GM04504 (cell line): Measurements from ENCODE around the gene DECR2.
"Not testable (repeated sequence)": the region's sequence is repeated elsewhere in the genome, so short reads cannot be mapped to it uniquely, and the experiment has no call there.

Experiments
- DNase-seq: peaks from one replicate; pipeline ENCODE4 v3.0.0-alpha.2; 2012; ENCODE audit warnings: low read depth

The DECR2 gene

DNA sequence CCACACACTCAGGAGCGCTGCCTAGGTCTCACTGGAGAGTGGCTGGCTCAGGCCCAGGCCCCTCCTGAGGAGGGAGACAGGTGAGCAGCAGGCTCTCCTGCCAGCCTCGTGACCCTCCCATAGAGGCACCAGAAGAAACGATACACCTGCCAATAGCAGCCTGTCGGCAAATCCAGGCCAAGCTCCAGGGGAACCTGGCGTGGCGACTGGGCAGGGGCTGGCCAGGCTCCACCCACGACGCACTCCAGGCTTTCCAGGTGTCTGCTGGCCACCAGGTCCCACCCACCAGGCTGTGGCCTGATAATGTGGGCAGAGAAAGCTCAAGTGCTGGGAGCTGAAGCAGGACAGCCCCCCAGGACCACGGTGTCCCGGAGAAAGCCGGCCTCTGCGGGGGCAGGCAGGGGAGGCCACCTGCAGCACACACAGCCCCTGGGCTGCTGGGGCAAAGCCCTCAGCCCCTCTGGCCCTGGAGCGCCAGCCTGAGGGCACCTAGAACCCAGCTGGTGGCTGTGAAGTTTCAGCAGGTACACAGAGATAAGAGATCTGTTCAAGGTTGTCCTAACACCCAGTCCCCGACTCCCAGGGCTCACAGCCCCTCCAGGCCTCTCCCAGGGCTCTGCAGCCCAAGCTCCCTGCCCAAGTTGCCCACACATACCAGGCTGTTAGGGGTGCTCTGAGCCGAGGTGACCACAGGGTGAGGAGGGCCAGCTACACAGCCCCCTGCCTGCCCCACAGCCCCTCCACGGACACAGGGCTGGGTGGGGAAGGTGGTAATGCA, 22.3 kb upstream of the DECR2 start:
- no peak for DNase-seq

DNA sequence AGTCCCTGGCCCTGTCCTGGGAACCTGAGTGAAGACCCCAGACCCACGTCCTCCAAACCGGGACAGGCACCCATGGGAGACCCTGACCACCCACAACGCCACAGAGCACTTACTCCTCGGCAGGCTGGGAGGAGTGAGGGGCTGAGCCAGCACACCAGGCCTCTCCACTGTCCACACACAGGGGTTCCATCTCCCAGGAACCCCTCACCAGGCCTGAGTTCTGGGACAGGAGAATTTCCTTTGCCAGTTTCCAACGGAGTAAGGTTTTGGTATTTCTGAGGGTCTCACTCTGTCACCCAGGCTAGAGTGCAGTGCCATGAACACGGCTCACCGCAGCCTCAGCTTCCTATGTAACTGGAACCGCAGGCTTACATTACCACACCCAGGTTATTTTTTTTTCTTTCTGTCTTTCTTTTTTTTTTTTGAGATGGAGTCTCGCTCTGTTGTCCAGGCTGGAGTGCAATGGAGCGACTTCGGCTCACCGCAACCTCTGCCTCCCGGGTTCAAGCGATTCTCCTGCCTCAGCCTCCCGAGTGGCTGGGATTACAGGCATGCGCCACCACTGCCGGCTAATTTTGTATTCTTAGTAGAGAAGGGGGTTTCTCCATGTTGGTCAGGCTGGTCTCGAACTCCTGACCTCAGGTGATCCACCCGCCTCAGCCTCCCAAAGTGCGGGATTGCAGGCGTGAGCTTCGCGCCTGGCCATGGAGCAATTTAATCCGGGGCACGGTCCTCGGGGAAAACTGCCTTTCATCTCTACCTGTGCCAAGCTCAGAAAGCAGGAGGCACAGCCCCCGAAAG, 21.5 kb upstream of the DECR2 start:
- DNase-seq: no peak

DNA sequence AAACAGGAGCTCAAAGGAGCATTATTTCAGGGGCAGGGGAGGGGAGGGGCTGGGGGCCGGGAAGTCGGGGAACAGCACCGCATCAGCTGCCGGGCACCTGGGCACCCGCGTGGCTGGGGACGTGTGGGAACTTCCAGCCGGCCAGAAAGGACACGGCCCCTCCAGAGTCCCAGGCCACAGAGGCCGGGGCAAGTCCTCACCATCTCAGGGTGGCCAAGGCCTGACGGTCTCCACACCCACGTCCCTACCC, 21.0 kb upstream of the DECR2 start:
- DNase-seq: no peak

DNA sequence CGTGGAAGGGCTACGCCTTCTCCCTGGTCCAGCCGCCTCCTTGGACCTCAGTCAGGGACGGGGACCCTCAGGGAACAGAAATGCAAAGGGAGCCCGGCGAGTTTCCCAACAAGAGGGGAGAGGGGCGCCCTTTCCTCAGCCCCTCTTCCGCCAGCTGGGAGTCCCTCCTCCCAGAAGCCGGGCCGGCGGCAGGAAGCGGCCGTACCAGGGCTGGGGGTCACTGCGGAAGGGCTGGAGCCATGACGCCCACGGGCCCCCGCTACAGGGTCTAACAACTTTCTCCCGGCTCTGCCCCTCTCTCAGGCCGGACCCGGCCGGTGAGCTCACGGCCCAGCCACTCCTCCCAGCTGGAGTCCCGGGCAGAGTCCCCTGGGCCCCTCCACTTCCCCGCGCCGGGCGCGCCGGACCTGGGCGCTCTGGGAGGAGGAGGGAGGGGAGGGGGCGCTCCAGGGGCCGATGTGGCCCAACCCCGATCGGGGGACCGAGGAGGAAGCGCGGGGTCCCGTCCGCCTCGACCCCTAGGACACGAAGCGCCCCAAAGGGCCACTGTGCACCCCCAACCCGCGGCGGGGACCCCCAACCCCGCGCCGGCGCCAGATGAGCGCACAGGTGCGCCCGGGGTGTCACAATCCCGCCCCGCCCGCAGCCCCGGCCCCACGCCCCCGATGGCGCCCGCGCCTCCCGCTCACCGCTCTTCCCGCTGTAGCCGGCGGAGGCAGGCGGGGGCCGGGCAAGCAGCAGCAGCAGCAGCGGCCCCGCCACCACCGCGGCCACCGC, 20.5 kb upstream of the DECR2 start:
- no peak for DNase-seq

DNA sequence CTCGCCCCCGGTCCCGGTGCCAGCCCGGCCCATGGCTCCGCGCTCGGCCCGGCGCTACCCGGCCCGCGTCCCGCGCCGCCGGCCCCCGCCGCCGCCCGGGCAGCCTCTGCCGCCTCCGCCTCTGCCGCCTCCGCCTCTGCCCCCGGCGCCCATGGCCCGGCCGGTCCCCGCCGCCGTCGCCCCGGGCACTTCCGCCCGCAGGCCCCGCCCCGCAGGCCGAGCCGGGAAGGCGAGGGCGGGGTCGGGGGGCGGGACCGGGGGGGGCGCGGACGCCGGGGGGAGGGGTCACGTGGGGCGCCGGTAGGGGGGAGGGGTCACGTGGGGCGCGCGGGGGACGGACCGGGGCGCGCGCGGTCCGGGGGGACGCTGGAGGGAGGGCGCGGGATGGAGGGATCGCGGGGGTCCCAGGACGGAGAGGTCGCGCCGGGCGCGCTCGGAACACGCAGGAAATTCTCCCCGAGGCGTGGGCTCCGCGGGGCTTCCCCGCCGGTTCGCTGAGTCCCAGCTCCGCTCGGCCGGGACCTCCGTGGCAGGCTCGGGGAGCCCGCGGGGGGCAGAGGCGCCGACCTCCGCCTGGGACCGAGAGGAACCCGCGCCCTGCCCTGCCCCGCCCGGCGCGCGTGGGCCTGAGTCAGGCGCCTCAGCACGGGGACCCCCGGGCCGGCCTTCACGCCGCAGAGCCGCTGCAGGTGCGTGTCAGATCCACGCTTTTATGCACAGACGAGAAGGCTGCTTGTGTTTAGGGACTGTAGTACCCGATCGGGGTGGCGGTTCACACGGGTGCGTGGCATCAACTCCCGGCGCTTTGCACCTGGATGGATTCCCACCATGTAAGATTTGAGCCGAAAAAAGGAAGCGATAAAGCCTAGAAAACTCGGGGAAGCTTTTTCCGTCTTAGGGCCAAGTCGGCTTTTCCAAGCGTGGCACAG, 19.6 kb upstream of the DECR2 start, which contains the start of gene PGAP6:
Gene PGAP6 (minus strand): TSS at position 190 of the 929 bp plus-strand sequence. CDS start 157 bp downstream, at position 33.
- no peak for DNase-seq

DNA sequence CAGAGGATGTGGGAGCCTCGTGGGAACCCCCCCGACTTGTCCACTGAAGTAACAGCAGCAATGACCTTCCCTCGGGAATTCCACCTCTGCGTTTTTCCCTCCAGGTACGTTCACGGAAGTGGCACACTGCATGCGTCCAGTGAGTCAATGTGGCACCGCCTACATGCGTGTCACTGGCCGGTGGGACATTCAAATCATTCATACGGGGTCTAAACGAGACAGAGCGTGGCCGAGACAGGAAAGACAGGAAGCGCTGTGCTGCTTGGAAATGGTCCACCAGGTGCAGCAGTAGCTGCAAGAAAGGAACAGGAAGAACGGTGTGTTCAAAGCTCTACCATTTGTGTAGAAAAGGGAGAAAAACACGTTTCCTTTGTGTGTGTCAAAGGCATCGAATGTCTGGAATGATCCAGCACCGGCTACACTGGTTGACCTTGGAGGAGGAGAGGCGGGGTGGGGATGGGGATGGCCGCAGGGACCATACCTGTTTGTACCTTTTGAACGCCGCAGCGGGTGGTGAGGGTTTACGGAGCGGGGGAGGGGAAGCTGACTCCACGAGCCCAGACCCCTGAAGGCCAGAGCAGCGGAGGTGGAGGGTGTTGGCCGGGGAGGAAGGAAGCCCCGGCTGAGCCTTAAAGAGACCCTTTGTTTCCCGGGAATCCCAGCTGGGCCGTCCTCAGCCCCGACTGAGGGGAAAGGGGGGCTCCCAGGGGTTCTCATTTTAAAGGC, 18.2 kb upstream of the DECR2 start:
- DNase-seq: no peak

DNA sequence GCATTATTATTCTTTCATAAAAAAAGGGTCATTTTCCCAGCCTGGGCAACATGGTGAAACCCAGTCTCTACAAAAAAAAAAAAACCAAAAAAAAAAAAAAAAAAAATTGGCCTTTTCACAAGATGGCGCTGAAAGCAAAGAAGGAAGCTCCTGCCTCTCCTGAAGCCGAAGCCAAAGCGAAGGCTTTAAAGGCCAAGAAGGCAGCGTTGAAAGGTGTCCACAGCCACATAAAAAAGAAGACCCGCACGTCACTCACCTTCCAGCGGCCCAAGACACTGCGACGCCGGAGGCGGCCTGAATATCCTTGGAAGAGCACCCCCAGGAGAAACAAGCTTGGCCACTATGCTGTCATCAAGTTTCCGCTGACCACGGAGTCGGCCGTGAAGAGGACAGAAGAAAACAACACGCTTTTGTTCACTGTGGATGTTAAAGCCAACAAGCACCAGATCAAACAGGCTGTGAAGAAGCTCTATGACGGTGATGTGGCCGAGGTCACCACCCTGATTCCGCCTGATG, 15.0 kb upstream of the DECR2 start:
- DNase-seq: no peak

DNA sequence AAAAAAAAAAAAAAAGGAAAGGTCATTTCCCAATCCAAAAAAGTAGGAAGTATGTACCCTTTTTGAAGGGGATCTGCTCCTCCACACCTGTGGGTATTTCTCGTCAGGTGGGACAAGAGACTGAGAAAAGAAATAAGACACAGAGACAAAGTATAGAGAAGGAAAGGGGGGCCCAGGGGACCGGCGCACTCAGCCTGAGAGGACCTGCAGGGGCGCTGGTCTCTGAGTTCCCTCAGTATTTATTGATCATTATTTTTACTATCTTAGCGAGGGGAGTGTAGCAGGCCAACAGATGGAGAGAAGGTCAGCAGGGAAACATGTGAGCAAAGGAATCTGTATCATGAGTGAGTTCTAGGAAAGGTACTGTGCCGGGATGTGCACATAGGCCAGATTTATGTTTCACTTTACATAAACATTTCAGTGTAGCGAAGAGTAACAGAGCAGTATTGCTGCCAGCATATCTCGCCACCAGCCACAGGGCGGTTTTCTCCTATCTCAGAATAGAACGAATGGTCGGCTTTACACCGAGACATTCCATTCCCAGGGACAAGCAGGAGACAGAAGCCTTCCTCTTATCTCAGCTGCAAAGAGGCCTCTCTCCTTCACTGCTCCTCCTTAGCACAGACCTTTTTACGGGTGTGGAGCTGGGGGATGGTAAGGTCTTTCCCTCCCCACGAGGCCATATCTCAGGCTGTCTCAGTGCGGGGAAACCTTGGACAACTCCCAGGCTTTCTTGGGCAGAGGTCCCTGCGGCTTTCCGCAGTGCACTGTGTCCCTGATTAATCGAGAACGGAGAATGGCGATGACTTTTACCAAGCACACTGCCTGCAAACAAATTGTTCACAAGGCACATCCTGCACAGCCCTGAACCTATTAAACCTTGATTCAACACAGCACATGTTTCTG, 13.7 kb upstream of the DECR2 start:
- DNase-seq: not testable (repeated sequence)

DNA sequence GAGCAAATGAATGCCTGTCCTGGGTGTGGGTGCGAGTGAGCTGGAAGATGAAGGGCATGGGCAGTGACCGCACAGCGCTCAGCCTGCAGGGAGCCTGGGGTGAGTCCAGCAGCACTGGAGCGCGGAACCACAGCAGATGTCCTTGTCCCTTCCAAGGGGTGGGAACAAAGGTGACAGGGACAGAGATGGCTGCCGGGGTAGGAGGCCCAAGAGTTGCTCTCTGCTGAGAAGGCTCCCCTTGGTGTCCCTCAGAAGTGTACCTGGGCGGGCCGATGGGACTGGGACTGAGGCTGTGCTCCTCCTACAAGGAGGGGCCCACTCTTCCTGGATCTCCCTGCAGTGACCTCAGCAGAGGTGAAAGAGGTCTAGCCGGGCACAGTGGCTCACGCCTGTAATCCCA, 12.3 kb upstream of the DECR2 start:
- no peak for DNase-seq

DNA sequence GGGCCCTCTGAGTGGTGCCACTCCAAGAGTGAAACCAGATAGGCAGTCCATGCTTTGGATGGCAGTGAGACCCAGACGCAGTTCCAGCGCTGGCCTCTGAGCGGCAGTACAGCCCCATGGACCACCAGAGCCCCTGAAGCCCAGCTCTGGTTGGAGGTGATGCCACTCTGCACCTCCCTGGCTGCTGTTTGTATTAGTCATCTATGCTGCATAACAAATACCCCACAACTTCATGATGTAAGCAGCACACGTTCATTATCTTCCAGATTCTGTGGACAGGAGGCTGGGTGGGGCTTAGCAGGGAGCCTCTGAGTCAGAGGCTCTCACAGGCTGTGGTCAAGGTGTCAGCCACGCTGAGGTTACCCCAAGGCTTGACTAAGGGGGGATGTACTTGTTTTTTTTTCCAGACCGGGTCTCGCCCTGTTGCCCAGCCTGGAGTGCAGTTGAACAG, 9.8 kb upstream of the DECR2 start:
- no peak for DNase-seq

DNA sequence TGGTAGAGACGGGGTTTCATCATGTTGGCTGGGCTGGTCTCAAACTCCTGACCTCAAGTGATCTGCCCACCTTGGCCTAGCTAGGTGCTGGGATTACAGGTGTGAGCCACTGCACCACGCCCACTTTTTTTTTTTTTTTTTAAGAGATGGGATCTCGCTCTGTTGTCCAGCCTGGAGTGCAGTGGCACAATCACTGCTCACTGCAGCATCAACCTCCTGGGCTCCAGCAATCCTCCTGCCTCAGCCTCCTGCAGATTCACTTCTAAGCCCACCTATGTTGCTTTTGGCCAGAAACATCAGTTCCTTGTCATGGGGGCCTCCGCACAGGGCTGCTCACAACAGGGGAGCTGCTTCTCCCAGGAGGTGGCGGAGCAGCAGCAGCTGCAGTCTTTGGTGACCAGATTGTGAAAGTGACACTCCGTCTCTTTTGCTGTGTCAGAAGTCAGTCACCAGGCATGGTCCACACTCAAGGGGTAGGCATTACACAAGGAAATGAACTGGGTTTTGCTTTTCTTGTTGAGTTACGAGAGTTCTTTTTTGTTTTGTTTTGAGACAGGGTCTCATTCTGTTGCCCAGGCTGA, 9.1 kb upstream of the DECR2 start:
- DNase-seq: no peak

DNA sequence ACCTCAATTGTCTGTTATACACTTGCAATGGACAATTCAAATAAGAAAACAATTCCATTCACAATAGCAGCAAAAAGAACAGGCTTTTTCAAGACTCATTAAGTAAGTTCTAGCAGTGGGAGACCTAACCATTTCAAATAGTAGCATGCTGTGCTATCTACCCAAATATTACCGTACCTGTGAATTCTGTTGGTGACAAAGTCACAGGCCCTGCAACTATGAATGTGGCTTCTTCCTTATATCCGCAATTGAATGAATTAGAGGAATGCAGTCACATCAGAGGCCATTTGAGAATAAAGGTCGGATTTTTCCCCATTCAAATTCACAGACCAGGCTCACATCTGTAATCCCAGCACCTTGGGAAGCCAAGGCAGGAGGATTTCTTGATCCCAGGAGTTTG, 5.5 kb upstream of the DECR2 start:
- no peak for DNase-seq

DNA sequence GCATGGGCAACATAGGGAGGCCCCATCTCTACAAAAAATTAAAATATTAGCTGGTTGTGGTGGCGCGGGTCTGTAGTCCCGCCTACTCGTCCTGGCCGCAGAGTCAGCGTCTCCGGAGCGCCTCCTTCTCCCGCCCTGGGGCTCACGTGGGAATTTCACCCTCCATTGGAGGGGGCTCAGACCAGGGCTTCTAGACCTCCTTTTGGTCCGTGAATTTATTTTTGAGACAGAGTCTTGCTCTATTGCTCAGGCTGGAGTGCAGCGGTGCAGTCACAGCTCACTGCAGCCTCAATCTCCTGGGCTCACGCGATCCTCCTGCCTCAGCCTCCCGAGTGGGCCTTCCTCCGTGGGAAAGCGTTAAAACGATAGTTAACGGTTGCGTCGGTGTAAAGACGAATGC, 5.1 kb upstream of the DECR2 start:
- DNase-seq: no peak

DNA sequence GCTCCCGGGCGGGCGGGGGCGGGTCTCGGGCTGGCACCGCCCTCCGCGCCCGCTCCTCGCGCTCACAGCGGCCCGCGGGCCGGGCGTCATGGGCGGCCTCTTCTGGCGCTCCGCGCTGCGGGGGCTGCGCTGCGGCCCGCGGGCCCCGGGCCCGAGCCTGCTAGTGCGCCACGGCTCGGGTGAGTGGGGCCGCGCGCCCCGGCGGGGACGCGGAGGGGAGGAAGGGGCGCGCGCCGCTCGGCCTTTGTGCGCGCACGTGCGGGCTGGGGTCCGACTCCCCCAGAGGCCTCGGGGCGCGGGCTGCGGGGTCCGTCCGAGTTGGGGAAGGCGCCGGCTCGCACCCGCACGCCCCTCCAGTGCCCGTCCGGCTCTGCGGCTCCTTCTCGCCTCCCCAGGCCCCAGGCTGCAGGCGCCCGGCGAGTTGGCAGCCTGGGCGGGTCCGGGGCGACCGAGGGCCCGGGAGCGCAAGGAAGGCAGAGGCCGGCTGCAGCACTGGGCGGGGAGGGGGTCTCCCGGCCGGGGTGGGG, 4.5 kb upstream of the DECR2 start, which contains the start of gene NME4:
Gene NME4 (plus strand): TSS at position 65 of the 527 bp plus-strand sequence. CDS start 24 bp downstream, at position 89.
- DNase-seq: no peak

DNA sequence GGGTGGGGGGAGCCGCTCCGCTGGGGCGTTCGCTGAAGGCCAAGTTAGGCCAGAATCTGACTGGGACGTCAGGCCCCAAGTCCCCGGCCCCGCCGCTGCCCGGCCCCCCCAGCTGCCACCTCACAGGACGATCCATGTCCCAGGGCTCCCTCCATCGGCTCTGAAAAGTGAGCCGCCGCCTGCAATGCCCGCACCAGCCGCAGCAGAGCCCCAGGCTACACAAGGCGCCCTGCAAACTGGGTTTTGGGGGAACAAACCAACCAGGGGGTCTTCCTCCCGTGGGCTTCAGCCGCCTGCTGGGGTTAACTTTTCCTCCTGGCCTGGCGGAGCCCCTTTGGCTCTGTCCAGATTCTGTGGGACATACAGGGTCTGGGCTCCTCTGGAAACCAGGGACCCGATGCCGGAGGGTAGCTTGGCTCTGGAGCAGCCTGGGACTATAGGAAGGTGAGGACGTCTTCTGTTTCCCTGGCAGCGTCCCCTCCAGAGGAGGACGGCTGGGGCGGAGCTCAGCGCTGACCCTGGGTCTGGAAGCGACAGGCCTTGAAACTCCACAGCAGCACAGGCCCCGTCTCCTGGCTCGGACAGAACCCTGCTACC, 3.9 kb upstream of the DECR2 start:
- peak; percentile 55 for DNase-seq

DNA sequence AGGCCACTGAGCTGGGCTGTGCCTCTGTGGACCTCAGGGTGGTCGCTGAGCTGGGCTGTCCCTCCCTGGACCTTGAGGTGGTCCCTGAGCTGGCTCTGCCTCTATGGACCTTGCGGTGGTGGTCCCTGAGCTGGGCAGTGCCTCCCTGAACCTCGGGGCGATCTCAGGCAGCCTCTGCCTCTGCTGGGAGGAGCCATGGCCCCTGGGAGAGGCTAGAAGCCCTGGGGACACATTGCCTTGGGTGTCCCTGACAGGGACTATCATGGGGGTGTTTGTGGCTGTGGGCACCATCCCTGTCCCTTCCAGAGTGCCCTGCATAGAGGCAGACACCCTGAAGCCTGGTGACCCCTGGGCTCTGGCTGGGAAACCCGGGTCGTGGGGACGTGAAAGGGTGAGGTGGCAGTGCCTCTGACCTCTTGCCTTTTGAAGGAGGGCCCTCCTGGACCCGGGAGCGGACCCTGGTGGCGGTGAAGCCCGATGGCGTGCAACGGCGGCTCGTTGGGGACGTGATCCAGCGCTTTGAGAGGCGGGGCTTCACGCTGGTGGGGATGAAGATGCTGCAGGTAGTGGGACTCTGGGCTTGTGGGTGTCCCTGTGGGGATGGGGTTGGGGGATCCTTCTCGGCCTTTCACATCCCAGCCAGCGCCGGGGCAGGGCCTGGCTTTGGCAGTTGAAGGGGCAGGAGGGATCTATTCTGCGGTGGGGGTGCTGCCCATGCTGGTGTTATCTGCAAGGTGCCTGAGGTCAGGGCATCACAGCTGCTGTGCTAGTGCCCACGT, 2.9 kb upstream of the DECR2 start:
- no peak for DNase-seq

DNA sequence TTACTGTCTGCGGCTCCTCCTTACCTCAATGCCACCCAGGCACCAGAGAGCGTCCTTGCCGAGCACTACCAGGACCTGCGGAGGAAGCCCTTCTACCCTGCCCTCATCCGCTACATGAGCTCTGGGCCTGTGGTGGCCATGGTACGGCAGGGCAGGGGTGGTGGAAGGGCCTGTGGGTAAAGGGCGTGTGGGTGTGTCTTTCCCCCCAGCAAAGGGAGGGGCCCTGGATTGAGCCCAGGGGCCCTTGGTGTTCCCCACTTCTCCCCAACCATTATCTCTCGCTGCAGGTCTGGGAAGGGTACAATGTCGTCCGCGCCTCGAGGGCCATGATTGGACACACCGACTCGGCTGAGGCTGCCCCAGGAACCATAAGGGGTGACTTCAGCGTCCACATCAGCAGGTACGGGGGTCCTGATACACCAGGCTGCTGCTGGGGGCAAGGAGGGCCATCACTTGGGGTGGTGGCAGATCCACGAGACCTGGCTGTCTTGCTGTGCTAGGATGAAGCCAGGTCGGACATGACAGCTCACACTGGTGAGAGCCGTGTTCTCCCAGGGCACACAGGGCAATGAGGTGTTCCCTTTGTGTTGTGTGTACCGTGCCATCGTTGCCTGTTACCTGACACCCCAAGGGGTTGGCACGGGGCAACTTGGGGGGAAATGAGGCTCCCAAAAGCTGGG, 2.2 kb upstream of the DECR2 start:
- no peak for DNase-seq
